ENCODE measurements around the gene RBKS. TPM values are rescaled to one million over a fixed set of nuclear protein-coding genes. Genes with fewer than 3 reads are reported as not detected.

The RBKS gene
- total and polyA plus RNA-seq, 2 of the 8 experiments (the other 6 are each of a cell fraction or from before 2014, with no cell fraction given): 1.1 to 1.5 TPM

DNA sequence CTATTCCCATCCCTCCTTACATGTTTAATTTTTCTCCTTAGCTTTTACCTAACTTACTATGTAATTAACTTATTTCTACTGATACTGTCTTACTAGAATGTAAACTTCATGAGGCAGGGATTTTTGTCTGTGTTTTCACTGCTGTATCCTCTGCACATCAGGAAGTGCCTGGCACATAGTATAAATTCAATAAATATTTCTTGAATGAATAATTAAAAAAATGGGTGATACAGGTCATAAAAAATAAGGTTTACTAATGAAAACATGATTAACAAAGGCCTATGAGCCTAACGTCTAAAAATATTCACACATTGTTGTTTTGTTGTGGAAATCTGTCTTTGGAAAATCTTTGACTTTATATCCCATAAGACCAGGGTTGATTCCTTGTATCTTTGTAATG lies 4.5 kb downstream of the RBKS start:
- H3K9me3 ChIP-seq (ENCODE audit: insufficient read depth in 2 of 2, low read depth in 1 of 2, low read length in 1 of 2): no peaks in the 10 kb centered on the region
- no peak for FAIRE-seq
- WGBS, 2 experiments (ENCODE audit: extremely low coverage in 1 of 2, insufficient coverage in 1 of 2, insufficient read length in 1 of 2, insufficient replicate concordance in 2 of 2, low coverage in 1 of 2, low lambda C conversion rate in 2 of 2, missing lambda C conversion rate in 1 of 2): 81% methylated on average over 1 of the region's 1 CpG; no CpG with 5 or more reads in 1 of the 2 experiments
- H3K27me3 ChIP-seq (replicated peaks in 1 of 4; ENCODE audit: control insufficient read depth in 3 of 4, extremely low read depth in 1 of 4, insufficient read depth in 3 of 4, low read length in 3 of 4): no peaks in the 10 kb centered on the region
- H3K36me3 ChIP-seq (ENCODE audit: control insufficient read depth in 2 of 4, insufficient read depth in 4 of 4, low read length in 3 of 4): no peaks in the 10 kb centered on the region
- H3K23me2 ChIP-seq (ENCODE audit: low read depth, low read length): peaks cover 6% of the 10 kb centered on the region
- H2BK120ac ChIP-seq (replicated peaks; ENCODE audit: low read depth, low read length): no peak overlapping the region
- no peak overlapping the region for H2BK15ac ChIP-seq (ENCODE audit: low read length)
- H4K20me1 ChIP-seq (replicated peaks in 1 of 2; ENCODE audit: control insufficient read depth in 1 of 2, insufficient read depth in 2 of 2, low read length in 2 of 2): no peaks in the 10 kb centered on the region
- no peak overlapping the region for H2BK12ac ChIP-seq (ENCODE audit: low read depth, low read length)
- H3K56ac ChIP-seq (replicated peaks; ENCODE audit: insufficient read length, low read depth, low read length): no peak overlapping the region
- H2AFZ ChIP-seq (ENCODE audit: low read length): no peak overlapping the region
- H4K5ac ChIP-seq (ENCODE audit: insufficient read length, low read depth, low read length): no peak overlapping the region
- no peak overlapping the region for H3K4me2 ChIP-seq (ENCODE audit: insufficient read depth in 1 of 2, low read depth in 2 of 2, low read length in 2 of 2)
- no peak overlapping the region for H3K4ac ChIP-seq (replicated peaks; ENCODE audit: insufficient read length, low read depth, low read length)
- no peak overlapping the region for H3K14ac ChIP-seq (ENCODE audit: insufficient read length)
- ChIA-PET CTCF (ENCODE audit: partially characterized antibody) (no interaction called here), POLR2A (ENCODE audit: partially characterized antibody) (no interaction called here)
- H3K23ac ChIP-seq (ENCODE audit: insufficient read length): no peak overlapping the region
- H3K4me1 ChIP-seq (replicated peaks in 1 of 4; ENCODE audit: control insufficient read depth in 3 of 4, insufficient read depth in 4 of 4, low read length in 3 of 4): no peaks in the 10 kb centered on the region
- H3K27ac ChIP-seq (ENCODE audit: low read depth, low read length): no peak overlapping the region
- no peak overlapping the region for H4K8ac ChIP-seq (ENCODE audit: extremely low read depth, insufficient read depth, low read length)
- no peak overlapping the region for H3K9ac ChIP-seq (replicated peaks in 1 of 4; ENCODE audit: extremely low read depth in 1 of 4, low read depth in 3 of 4, low read length in 3 of 4)
- no peak overlapping the region for H2AK5ac ChIP-seq (ENCODE audit: low read depth, low read length)
- H3K18ac ChIP-seq (ENCODE audit: extremely low read depth, low read length): no peak overlapping the region
- H2BK5ac ChIP-seq (ENCODE audit: low read depth, low read length): no peak overlapping the region
- no peaks in the 10 kb centered on the region for H3K79me2 ChIP-seq (ENCODE audit: control insufficient read depth in 1 of 2, insufficient read depth in 2 of 2, low read length in 2 of 2)
- H4K91ac ChIP-seq (replicated peaks; ENCODE audit: insufficient read length, low read length): no peak overlapping the region
- no peak for DNase-seq (ENCODE audit: low read depth in 1 of 2, low spot score in 2 of 2)
- no peak overlapping the region for H2BK20ac ChIP-seq (ENCODE audit: low read length)
- H3K79me1 ChIP-seq (ENCODE audit: low read depth, low read length): no peaks in the 10 kb centered on the region
- H3K4me3 ChIP-seq (ENCODE audit: extremely low read depth in 1 of 4, insufficient read depth in 2 of 4, low read depth in 3 of 4, low read length in 4 of 4): no peak overlapping the region
- TF ChIP-seq EGR1 (IDR thresholded peaks at IDR 0.05; ENCODE audit: borderline replicate concordance, low read depth, low read length) (no peak), SP2 (IDR thresholded peaks at IDR 0.05; ENCODE audit: low read length) (no peak), POLR2A (IDR thresholded peaks at IDR 0.05; ENCODE audit: control extremely low read depth in 1 of 2, low read depth in 2 of 2, low read length in 2 of 2) (no peak), RXRA (IDR thresholded peaks at IDR 0.05; ENCODE audit: insufficient read depth, low read depth, low read length) (no peak), TEAD4 (IDR thresholded peaks at IDR 0.05; ENCODE audit: low read depth, low read length) (no peak), MAFK (IDR thresholded peaks at IDR 0.05; ENCODE audit: low read depth, low read length) (no peak), CHD1 (IDR thresholded peaks at IDR 0.05; ENCODE audit: low read depth, low read length) (no peak), ASH2L (IDR thresholded peaks at IDR 0.05; ENCODE audit: low read length) (no peak), NRF1 (IDR thresholded peaks at IDR 0.05; ENCODE audit: low read depth, low read length) (no peak), CTBP2 (IDR thresholded peaks at IDR 0.05; ENCODE audit: borderline replicate concordance, insufficient read depth, insufficient read length, low read length) (no peak), KDM5A (IDR thresholded peaks at IDR 0.05; ENCODE audit: low read length) (no peak)
- TF ChIP-seq, protein P1, sequence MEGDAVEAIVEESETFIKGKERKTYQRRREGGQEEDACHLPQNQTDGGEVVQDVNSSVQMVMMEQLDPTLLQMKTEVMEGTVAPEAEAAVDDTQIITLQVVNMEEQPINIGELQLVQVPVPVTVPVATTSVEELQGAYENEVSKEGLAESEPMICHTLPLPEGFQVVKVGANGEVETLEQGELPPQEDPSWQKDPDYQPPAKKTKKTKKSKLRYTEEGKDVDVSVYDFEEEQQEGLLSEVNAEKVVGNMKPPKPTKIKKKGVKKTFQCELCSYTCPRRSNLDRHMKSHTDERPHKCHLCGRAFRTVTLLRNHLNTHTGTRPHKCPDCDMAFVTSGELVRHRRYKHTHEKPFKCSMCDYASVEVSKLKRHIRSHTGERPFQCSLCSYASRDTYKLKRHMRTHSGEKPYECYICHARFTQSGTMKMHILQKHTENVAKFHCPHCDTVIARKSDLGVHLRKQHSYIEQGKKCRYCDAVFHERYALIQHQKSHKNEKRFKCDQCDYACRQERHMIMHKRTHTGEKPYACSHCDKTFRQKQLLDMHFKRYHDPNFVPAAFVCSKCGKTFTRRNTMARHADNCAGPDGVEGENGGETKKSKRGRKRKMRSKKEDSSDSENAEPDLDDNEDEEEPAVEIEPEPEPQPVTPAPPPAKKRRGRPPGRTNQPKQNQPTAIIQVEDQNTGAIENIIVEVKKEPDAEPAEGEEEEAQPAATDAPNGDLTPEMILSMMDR (IDR thresholded peaks at IDR 0.05; ENCODE audit: control extremely low read depth in 1 of 3, insufficient read depth in 1 of 3, low read depth in 1 of 3, low read length in 3 of 3): no peak
- TF ChIP-seq, protein P2, sequence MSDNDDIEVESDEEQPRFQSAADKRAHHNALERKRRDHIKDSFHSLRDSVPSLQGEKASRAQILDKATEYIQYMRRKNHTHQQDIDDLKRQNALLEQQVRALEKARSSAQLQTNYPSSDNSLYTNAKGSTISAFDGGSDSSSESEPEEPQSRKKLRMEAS (IDR thresholded peaks at IDR 0.05): no peak

Measured in H1 (cell line).